ENCODE data around the gene SFPQ. TPM values are rescaled to one million over a fixed set of nuclear protein-coding genes. Genes with fewer than 3 reads are reported as not detected.

SFPQ gene
- total and polyA plus RNA-seq, 12 donors, result 80.0 to 224 (median 95.2) TPM

DNA sequence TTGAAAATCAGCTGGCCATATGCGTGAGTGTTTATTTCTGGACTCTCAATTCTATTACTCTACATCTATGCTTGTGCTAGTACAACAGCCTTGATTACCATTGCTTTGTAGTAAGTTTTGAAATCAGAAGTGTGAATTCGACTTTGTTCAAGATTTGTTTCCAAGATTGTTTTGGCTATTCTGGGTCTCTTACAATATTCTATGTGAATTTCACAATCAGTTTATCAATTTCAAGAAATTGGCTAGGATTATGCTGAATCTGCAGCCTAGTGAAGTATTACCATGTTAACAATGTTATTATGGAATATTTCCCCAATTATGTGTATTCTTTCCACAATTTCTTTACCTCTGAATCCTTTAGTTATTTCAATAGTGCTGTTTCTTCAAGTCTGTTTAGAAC is 19.5 kb downstream of the SFPQ start:
- WGBS, 2 donors, result 73 to 81% methylated on average over 2 of the region's 2 CpGs
- no peak for TF ChIP-seq CTCF (IDR thresholded peaks at IDR 0.05)
- no peaks in the 10 kb centered on the region for H3K9me3 ChIP-seq
- H3K4me3 ChIP-seq, result no peak overlapping the region
- intact Hi-C loops (cut with DNase I), result loop anchor here in 1 of 10 donors (10.0 kb wide), 1 partner anchor 139 kb away; the partner anchor contains the start of gene ZMYM6
- DNase-seq (no peak), ATAC-seq (no peak)
- H3K27me3 ChIP-seq, result no peaks in the 10 kb centered on the region
- H3K27ac ChIP-seq, result no peak overlapping the region
- H3K4me1 ChIP-seq, result peaks cover 0 to 13% (median 3%) of the 10 kb centered on the region in 9 donors
- peaks cover 0 to 50% (median 40%) of the 10 kb centered on the region in 9 donors for H3K36me3 ChIP-seq

GRCh38 chr1:35172022-35172421 is 20.9 kb downstream of the SFPQ start:
- H3K36me3 ChIP-seq, result peaks cover 0 to 35% (median 25%) of the 10 kb centered on the region in 9 donors
- WGBS, 2 donors, result 78 to 94% methylated on average over 8 of the region's 8 CpGs
- H3K27ac ChIP-seq, result no peak overlapping the region
- intact Hi-C loops (cut with DNase I), result loop anchor here in 1 of 10 donors (10.0 kb wide), 1 partner anchor 137 kb away; the partner anchor contains the start of gene ZMYM6
- no peak overlapping the region for H3K4me3 ChIP-seq
- H3K9me3 ChIP-seq, result no peaks in the 10 kb centered on the region
- no peak for TF ChIP-seq CTCF (IDR thresholded peaks at IDR 0.05)
- H3K4me1 ChIP-seq, result peaks cover 0 to 10% (median 0%) of the 10 kb centered on the region in 9 donors
- ATAC-seq (no peak), DNase-seq (no peak)
- no peaks in the 10 kb centered on the region for H3K27me3 ChIP-seq

DNA sequence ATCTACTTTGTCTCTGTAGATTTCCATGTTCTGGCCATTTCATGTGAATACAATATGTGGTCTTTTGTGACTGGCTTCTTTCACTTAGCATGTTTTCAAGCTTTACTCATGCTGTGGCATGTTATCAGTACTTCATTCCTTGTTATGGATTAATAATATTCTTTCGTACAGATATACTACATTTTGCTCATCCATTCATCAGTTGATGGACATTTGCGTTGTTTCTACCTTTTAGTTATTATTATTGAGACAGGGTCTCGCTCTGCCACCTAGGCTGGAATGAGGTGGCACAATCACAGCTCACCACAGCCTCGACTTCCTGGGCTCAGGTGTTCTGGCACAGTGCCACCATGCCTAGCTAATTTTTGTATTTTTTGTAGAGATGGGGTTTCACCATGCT is 21.4 kb downstream of the SFPQ start:
- H3K27me3 ChIP-seq, result no peaks in the 10 kb centered on the region
- WGBS, 2 donors, result 89 to 90% methylated on average over 4 of the region's 4 CpGs
- peaks cover 0 to 30% (median 21%) of the 10 kb centered on the region in 9 donors for H3K36me3 ChIP-seq
- H3K4me1 ChIP-seq, result peaks cover 0 to 10% (median 0%) of the 10 kb centered on the region in 9 donors
- no peak for DNase-seq
- intact Hi-C loops (cut with DNase I), result loop anchor here in 1 of 10 donors (10.0 kb wide), 1 partner anchor 137 kb away; the partner anchor contains the start of gene ZMYM6
- ATAC-seq, result no peak
- TF ChIP-seq CTCF (IDR thresholded peaks at IDR 0.05), result no peak
- H3K27ac ChIP-seq, result no peak overlapping the region
- no peak overlapping the region for H3K4me3 ChIP-seq
- H3K9me3 ChIP-seq, result no peaks in the 10 kb centered on the region

DNA sequence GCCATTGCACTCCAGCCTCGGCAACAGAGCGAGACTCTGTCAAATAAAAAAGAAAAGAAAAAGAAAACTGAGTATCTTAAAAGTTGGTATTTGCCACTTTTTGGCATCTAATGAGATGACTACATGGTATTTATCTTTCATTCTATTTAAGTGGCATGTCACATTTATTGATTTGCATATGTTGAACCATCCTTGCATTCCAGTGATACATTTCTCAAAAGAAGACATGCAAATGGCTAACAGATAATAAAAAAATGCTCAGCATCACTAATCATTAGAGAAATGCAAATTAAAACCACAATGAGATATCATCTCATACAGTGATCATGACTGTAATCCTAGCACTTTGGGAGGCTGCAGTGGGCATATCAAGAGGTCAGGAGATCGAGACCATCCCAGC is 28.1 kb downstream of the SFPQ start:
- DNase-seq, result no peak
- no peak overlapping the region for H3K27ac ChIP-seq
- intact Hi-C loops (cut with DNase I), result no loop called here
- no peaks in the 10 kb centered on the region for H3K36me3 ChIP-seq
- TF ChIP-seq CTCF (IDR thresholded peaks at IDR 0.05), result no peak
- H3K9me3 ChIP-seq, result peaks cover 0 to 25% (median 7%) of the 10 kb centered on the region in 11 donors
- no peak overlapping the region for H3K4me3 ChIP-seq
- H3K4me1 ChIP-seq, result no peaks in the 10 kb centered on the region
- H3K27me3 ChIP-seq, result no peaks in the 10 kb centered on the region
- ATAC-seq, result no peak
- WGBS, 2 donors, result 97 to 98% methylated on average over 3 of the region's 3 CpGs

Measured in heart right ventricle (tissue), 16 donors.